NCI-H146 (cell line): ENCODE results near the gene MEIS3.
"Not testable (repeated sequence)": the region's sequence is repeated elsewhere in the genome, so short reads cannot be mapped to it uniquely, and the experiment has no call there.

Experiments used
- DNase-seq: peaks from one replicate; lab custom pipeline; 2025; lab: John Stamatoyannopoulos, UW

Gene MEIS3

DNA sequence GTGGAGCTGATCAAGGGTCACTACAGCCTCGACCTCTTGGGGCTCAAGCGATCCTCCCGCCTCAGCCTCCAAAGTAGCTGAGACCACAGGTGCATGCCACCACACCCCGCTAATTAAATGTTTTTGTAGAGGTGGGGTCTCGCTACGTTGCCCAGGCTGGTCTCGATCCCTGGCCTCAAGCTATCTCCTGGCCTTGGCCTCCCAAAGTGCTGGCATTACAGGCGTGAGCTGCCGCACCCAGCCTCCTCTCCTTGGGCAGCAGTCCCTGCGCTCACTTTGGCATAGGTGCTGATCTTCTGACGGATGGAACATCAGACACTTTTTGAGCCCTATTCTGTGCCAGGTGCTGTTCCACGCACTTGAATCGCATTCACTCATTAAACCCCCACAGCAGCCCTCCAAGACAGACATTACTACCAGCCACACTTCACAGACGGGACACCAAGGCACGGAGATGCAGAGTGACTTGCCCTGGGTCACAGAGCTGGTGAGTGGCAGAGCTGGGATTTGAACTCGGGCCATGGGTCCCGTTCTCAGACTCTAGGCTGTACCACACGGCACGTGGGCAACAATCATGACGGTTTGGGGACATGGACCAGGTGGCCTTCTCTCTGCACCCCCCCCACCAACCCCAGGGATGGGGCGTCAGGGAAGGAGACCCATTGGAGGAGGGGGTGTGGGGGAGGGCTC is 3.2 kb downstream of the MEIS3 start:
- no peak for DNase-seq

DNA sequence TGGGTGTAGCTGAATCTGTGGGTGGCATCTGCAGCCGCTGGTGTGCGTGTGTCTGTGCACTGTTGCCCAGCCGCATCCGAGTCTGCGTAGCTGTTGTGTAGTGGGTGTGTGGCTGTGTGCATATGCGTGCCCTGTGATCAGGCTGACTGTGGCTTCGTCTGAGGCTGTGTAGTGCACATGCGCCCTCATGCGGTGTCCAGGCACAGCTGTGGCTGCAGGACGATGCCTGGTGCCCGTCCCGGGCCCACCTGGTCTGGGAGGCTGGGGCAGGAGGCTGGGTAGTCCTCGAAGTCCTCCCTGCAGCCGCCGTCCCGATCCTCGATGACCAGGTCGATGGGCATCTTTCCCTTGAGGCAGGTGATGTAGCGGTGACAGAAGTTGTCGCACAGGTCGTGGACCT is 4.9 kb downstream of the MEIS3 start:
- DNase-seq: no peak

GRCh38 chr19:47413941-47414340 is 5.4 kb downstream of the MEIS3 start:
- DNase-seq: no peak

DNA sequence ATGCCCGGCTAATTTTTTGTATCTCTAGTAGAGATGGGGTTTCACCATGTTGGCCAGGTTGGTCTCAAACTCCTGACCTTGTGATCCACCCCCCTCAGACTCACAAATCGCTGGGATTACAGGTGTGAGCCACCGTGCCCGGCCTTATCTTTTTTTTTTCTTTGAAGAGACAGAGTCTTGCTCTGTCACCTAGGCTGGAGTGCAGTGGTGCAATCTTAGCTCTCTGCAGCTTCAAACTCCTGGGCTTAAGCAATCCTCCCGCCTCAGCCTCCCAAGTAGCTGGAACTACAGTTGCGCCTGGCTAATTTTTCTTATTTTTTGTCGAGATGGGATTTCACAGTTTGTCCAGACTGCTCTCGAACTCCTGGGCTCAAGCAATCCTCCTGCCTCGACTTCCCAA is 7.6 kb downstream of the MEIS3 start:
- not testable (repeated sequence) for DNase-seq

GRCh38 chr19:47411101-47411500 is 8.2 kb downstream of the MEIS3 start:
- DNase-seq: no peak

GRCh38 chr19:47408156-47408938 is 11.0 kb downstream of the MEIS3 start:
- no peak for DNase-seq

GRCh38 chr19:47407417-47407774 is 11.9 kb downstream of the MEIS3 start:
- DNase-seq: peak; percentile 58

GRCh38 chr19:47406711-47407416 is 12.5 kb downstream of the MEIS3 start:
- peak; percentile 61 for DNase-seq

DNA sequence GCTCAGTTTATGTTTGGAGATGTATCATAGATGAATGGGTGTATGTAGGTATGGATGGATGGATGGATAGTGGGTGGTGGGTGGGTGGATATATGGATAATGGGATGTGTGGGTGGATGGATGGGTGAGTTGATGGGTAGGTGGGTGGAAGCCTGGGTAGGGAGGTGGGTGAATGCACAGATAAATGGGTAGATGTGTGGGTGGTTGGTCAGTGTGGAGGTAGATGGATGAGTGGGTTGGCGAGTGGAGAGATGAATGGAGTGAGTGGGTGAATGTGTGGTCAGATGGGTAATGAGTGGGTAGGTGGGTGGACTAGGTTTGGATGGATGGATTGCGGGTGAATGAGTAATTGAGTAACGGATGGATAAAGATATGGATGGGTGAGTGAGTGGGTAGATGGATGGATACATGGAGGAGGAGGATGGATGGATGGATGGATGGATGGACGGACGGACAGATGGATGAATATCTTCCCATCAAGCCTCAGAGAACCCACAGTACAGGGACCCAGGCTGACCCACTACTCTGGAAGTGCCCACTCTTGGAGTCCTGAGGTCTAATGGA is 13.4 kb downstream of the MEIS3 start:
- no peak for DNase-seq

DNA sequence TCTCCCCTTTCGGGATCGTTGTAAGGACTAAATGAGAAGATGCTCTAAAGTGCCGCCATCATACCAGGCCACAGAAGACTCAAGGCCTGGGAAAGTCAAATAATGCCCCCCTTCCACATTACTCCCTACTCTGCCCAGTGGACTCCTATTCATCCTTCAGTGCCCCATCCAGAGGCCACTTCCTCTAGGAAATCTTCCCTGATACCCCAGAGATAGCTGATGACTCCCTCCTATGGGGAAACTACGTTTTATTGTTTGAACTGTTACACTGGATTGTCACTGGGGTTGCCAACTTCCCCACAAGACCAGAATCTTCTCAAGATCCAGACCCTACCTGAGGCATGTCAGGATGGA is 14.2 kb downstream of the MEIS3 start:
- DNase-seq: no peak

DNA sequence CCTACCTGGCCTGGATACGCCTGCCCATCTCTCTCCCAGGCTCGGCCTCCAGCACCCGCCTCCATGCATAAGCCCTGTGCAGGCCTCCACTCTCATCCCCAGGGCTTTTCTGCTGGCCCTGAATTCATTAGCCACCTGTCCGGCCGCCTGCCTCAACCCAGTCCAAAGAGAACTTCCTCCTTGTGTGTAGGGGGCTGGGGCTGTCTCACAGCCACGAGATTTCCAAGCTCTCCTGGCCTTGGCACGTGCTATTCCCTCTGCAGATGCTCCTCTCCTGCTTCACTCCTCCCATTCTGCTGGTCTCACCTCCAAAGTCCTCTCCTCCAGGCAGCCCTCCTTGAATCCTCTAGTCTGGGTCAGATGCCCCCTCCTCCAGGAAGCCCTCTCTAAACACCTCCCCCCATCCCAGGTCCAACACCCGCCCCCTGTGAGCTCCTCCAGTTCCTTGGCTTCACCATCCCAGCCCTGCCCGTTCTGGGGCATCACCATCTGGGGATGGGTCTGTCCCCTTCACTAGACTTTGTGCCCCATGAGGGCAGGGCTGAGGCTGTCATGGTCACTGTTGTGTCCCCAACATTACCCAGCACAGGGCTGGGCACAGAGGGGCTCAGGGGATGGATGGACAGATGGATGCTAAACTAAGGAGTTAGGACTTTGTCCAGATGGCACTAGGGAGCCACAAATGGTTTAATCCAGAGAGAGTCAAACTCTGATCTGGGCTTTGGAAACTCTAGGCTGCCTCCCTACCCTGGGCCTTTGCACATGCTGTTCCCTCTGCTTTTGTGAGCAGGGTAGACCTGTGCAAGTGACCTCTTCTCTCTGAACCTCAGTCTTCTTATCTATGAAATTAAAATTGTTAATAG is 14.8 kb downstream of the MEIS3 start:
- DNase-seq: no peak

DNA sequence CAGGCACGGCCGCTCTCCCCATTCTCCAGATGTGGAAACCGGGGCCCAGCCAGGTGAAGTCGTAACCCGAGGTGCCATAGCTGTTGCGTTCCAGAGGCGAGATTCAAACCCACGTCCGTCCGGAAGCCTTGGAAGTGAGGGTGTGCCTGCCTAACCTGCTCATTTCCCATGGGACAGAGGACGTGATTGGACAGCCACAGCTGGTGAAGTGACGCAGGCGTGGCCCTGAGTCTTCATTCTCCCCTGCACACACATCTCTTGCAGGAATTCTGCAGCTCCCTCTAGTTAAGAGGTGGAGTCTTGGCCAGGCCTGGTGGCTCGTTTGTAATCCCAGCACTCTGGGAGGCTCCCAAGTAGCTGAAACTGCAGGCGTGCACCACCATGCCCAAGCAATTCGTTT is 16.8 kb downstream of the MEIS3 start:
- DNase-seq: no peak

GRCh38 chr19:47398707-47399597 is 20.4 kb downstream of the MEIS3 start:
- DNase-seq: no peak

GRCh38 chr19:47391510-47392223 is 27.7 kb downstream of the MEIS3 start:
- DNase-seq: peak; percentile 65

GRCh38 chr19:47390533-47391488 is 28.5 kb downstream of the MEIS3 start:
- DNase-seq: no peak

DNA sequence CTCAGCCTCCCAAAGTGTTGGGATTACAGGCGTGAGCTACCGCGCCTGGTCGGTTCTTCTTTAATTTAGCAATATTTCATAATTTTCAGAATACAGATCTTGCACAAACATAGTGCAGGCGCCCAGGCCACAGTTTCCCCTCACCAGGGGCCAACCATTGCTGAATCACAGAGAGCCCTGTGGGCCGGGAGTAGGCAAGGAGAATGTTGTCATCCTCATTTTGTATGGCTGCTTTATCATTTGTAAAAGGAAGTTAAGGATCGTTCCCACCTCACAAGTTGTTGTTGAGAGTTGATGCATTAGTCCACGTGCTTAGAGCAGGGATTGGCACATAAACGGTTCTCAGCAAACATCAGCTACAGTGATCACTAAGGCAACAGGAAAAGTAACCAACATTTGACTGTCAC is 30.2 kb downstream of the MEIS3 start:
- no peak for DNase-seq

- not testable (repeated sequence) for DNase-seq
Observed at GRCh38 chr19:47388721-47389120, 30.6 kb downstream of the MEIS3 start.

- not testable (repeated sequence) for DNase-seq
Observed at GRCh38 chr19:47387623-47388022, 31.7 kb downstream of the MEIS3 start.

GRCh38 chr19:47386582-47386981 is 32.7 kb downstream of the MEIS3 start:
- not testable (repeated sequence) for DNase-seq
